Vagina (tissue), 2 donors: ENCODE measurements around the gene NMNAT3. TPM values are rescaled to one million over a fixed set of nuclear protein-coding genes. Genes with fewer than 3 reads are reported as not detected.

Experiments used
- DNase-seq, 2 donors: peaks; one replicate each; pipeline ENCODE4 v3.0.0-alpha.2; 2017; ENCODE audit errors: extremely low spot score in 2 of 2
- H3K27ac ChIP-seq: fragments of 200-600 bp; sonication (generic); one replicate; pipeline ENCODE4 v1.5.1; 2019
- H3K27me3 ChIP-seq: fragments of 200-600 bp; sonication (generic); one replicate; pipeline ENCODE4 v1.5.1; 2019
- H3K36me3 ChIP-seq, 2 donors: fragments of 200-600 bp; sonication (generic); one replicate each; pipeline ENCODE4 v1.5.1; 2017 to 2019
- H3K4me1 ChIP-seq: fragments of 200-600 bp; sonication (generic); one replicate; pipeline ENCODE4 v1.5.1; 2019
- H3K4me3 ChIP-seq, 2 donors: fragments of 200-600 bp; sonication (generic); 1 replicate in 1 of 2; 2 replicates in 1 of 2; pipeline ENCODE4 v1.5.1; 2016 to 2019
- H3K9me3 ChIP-seq: fragments of 200-600 bp; sonication (generic); one replicate; pipeline ENCODE4 v1.5.1; 2019
- POLR2A ChIP-seq, 2 donors: fragments of 450-650 bp; IDR thresholded peaks; one replicate each; pipeline ENCODE4 v1.6.1; 2017; ENCODE audit warnings: antibody characterized with exemption in 2 of 2, mild to moderate bottlenecking in 2 of 2, moderate library complexity in 2 of 2
- POLR2AphosphoS5 ChIP-seq, 2 donors: sonication (generic); formaldehyde crosslinking; IDR thresholded peaks; one replicate each; pipeline ENCODE4 v1.9.0; 2017; ENCODE audit warnings: antibody characterized with exemption in 2 of 2, mild to moderate bottlenecking in 2 of 2, low read depth in 1 of 2; ENCODE audit not compliant: insufficient read depth in 1 of 2
- intact Hi-C: fragments of 100-400 bp; cut with DNase I; formaldehyde crosslinking; loops from one replicate; pipeline ENCODE4 v1.15.1; 2023
- total RNA-seq: library from RNA; depleted of rRNA; stranded (reverse); fragments of >200 nt; gene quantifications from one replicate; pipeline ENCODE4 v1.2.3, GENCODE V29; 2016
- TF ChIP-seq, protein P1 (sequence below), 3 experiments: fragments of 450-650 bp in 2 of 3; fragments of 200-600 bp in 1 of 3; sonication (generic) in 1 of 3; IDR thresholded peaks; one replicate each; pipeline ENCODE4 v1.5.1; 2017 to 2019; ENCODE audit warnings: antibody characterized with exemption in 3 of 3, mild to moderate bottlenecking in 2 of 3, moderate library complexity in 2 of 3

The NMNAT3 gene
- total RNA-seq, 1 donor from 2014 or later, result 17.4 TPM

DNA sequence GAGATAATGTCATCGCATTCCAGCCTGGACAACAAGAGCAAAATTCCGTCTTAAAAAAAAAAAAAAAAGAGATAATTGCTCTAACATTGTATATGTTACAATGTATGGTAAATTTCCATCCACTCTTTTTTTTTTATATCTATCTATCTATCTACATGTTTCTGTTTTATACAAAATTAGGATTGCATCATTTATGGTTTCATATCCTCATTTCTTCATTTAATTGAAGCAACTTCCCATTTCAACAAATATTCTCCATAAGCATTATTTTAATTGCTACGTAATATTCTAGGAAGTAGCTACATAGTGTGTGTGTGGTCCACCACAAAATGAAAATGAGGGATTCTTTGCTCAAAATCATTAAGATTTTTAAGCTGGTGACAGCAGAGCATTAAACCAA lies 156.6 kb downstream of the NMNAT3 start:
- no peaks in the 10 kb centered on the region for H3K9me3 ChIP-seq
- no peaks in the 10 kb centered on the region for H3K27me3 ChIP-seq
- no peak for DNase-seq
- H3K27ac ChIP-seq, result no peak overlapping the region
- intact Hi-C loops, result no loop called here
- TF ChIP-seq, protein P1, sequence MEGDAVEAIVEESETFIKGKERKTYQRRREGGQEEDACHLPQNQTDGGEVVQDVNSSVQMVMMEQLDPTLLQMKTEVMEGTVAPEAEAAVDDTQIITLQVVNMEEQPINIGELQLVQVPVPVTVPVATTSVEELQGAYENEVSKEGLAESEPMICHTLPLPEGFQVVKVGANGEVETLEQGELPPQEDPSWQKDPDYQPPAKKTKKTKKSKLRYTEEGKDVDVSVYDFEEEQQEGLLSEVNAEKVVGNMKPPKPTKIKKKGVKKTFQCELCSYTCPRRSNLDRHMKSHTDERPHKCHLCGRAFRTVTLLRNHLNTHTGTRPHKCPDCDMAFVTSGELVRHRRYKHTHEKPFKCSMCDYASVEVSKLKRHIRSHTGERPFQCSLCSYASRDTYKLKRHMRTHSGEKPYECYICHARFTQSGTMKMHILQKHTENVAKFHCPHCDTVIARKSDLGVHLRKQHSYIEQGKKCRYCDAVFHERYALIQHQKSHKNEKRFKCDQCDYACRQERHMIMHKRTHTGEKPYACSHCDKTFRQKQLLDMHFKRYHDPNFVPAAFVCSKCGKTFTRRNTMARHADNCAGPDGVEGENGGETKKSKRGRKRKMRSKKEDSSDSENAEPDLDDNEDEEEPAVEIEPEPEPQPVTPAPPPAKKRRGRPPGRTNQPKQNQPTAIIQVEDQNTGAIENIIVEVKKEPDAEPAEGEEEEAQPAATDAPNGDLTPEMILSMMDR (IDR thresholded peaks at IDR 0.05), result no peak
- TF ChIP-seq POLR2AphosphoS5 (IDR thresholded peaks at IDR 0.05; ENCODE audit: insufficient read depth in 1 of 2, low read depth in 1 of 2), result no peak
- TF ChIP-seq POLR2A (IDR thresholded peaks at IDR 0.05), result no peak
- H3K36me3 ChIP-seq, result no peaks in the 10 kb centered on the region
- H3K4me3 ChIP-seq, result no peak overlapping the region
- H3K4me1 ChIP-seq, result no peaks in the 10 kb centered on the region

DNA sequence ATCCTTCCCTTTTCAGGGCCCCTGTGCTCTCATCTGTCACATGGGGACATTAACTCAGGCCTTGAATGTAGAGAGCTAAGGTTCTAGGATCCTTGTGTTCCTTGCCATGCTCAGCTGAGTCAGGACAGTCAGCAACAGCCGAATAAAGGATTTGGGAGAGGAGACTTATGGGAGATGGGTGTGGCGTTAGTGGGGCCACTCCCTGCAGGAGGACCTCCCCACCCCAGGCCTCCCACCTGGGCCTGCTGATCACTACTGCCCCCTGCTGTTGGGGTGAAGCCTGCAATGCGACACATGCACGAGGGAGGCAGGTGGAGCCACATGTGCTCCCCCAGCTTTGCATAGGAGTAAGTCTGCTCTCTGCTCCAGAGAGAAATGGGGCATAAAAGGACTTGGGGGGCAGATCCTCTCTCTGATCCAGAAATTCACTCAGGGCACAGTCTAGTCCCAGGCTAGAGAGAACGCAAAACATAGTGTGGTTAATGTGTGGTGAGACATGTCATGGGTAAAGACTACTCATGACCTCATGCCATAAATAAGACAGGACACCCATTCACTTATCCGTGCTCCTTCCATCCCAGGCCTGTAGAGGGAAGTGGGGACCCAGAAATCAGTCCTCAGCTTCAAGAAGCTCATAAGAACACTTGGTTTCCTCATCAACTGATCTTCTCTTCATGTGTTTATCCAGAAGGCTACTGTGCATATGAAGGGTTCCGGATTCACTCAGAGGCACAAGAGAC lies 157.6 kb downstream of the NMNAT3 start:
- no peaks in the 10 kb centered on the region for H3K36me3 ChIP-seq
- H3K27me3 ChIP-seq, result no peaks in the 10 kb centered on the region
- peak in 1 of 2 donors; percentile 67 for DNase-seq
- no peaks in the 10 kb centered on the region for H3K4me1 ChIP-seq
- H3K27ac ChIP-seq, result no peak overlapping the region
- intact Hi-C loops, result no loop called here
- H3K4me3 ChIP-seq, result no peak overlapping the region
- H3K9me3 ChIP-seq, result no peaks in the 10 kb centered on the region
- TF ChIP-seq, protein P1 (IDR thresholded peaks at IDR 0.05), result no peak
- TF ChIP-seq POLR2A (IDR thresholded peaks at IDR 0.05), result no peak
- no peak for TF ChIP-seq POLR2AphosphoS5 (IDR thresholded peaks at IDR 0.05; ENCODE audit: insufficient read depth in 1 of 2, low read depth in 1 of 2)

DNA sequence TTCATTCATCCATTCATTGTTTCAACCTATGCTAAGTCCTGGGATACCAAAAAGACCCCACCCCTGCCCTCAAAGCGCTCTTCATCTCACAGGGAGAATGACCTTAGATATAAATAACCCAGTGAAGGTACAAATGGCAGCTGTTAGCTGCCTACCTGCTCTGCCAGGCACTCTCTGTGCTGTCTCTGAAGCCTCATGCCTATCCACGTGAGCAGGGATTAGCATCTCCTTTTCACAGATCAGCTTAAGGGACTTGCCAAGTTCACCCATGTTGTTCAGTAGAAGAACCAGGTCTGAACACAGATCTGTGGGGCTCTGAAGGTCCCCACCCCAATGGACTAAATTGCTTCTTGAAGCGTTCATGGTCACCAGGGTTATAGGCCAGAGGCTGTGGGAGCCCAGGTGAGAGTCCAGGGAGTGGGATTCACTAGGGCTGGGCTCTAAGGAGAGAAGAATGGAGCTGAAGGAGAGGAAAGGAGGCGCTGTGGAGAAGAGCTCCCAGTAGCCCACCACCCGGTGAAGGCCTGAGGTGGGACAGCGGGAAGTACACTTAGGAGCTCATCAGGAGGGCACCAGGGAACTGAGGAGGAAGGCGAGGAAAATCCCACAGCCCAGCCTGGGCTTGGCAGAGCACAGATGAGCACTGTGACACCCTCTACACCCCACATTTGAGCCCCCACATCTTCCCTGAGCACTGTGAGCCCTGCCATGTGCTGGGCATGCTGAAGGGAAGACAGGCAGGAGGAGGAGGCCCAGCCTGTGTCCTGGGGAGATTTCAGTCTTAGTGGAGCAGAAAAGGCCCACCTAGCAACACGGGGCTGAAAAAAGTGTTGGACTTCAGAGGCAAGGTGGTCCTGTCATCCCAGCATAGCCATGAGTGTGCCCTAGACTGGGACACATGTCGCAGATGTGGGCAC lies 158.6 kb downstream of the NMNAT3 start:
- Histone ChIP-seq H3K36me3 (no peaks in the 10 kb centered on the region), H3K27ac (no peak overlapping the region), H3K4me3 (no peak overlapping the region), H3K4me1 (no peaks in the 10 kb centered on the region), H3K9me3 (no peaks in the 10 kb centered on the region), H3K27me3 (no peaks in the 10 kb centered on the region)
- peak; percentile 43 to 75 for DNase-seq
- intact Hi-C loops, result no loop called here
- TF ChIP-seq POLR2AphosphoS5 (IDR thresholded peaks at IDR 0.05; ENCODE audit: insufficient read depth in 1 of 2, low read depth in 1 of 2), result no peak
- TF ChIP-seq, protein P1 (IDR thresholded peaks at IDR 0.05), result no peak
- no peak for TF ChIP-seq POLR2A (IDR thresholded peaks at IDR 0.05)

- Histone ChIP-seq H3K9me3 (no peaks in the 10 kb centered on the region), H3K4me1 (no peaks in the 10 kb centered on the region), H3K27ac (no peak overlapping the region), H3K4me3 (no peak overlapping the region), H3K27me3 (no peaks in the 10 kb centered on the region), H3K36me3 (no peaks in the 10 kb centered on the region)
- intact Hi-C loops, result no loop called here
- peak; percentile 43 to 49 for DNase-seq
- TF ChIP-seq, protein P1 (IDR thresholded peaks at IDR 0.05), result no peak
- no peak for TF ChIP-seq POLR2AphosphoS5 (IDR thresholded peaks at IDR 0.05; ENCODE audit: insufficient read depth in 1 of 2, low read depth in 1 of 2)
- no peak for TF ChIP-seq POLR2A (IDR thresholded peaks at IDR 0.05)
Measured at GRCh38 chr3:139518306-139518705, 159.5 kb downstream of the NMNAT3 start.
